SJCRH30 (cell line): ENCODE results near the gene ASL. TPM values are rescaled to one million over a fixed set of nuclear protein-coding genes. Genes with fewer than 3 reads are reported as not detected.
"Not testable (repeated sequence)": the region's sequence is repeated elsewhere in the genome, so short reads cannot be mapped to it uniquely, and the experiment has no call there.

Experiments used
- DNase-seq, 2 experiments: peaks; one replicate each; pipeline ENCODE4 v3.0.0-alpha.2; 2015 to 2020
- H3K27ac ChIP-seq: fragments of 250-450 bp; sonication (Bioruptor Pico); 2 replicates; pipeline ENCODE4 v1.5.1; 2020; ENCODE audit warnings: mild to moderate bottlenecking, moderate library complexity
- H3K27me3 ChIP-seq: fragments of 250-450 bp; sonication (Bioruptor Pico); 2 replicates; pipeline ENCODE4 v1.5.1; 2020; ENCODE audit warnings: mild to moderate bottlenecking, moderate library complexity
- H3K36me3 ChIP-seq: fragments of 250-450 bp; sonication (Bioruptor Pico); 2 replicates; pipeline ENCODE4 v1.5.1; 2020; ENCODE audit warnings: mild to moderate bottlenecking, moderate library complexity
- H3K4me1 ChIP-seq: fragments of 250-450 bp; sonication (Bioruptor Pico); 2 replicates; pipeline ENCODE4 v1.5.1; 2020; ENCODE audit warnings: mild to moderate bottlenecking, moderate library complexity
- H3K4me3 ChIP-seq: fragments of 250-450 bp; sonication (Bioruptor Pico); 2 replicates; pipeline ENCODE4 v1.5.1; 2020; ENCODE audit warnings: mild to moderate bottlenecking, moderate library complexity
- H3K9me3 ChIP-seq: fragments of 250-450 bp; sonication (Bioruptor Pico); replicated peaks from 2 replicates; pipeline ENCODE4 v1.5.1; 2020; ENCODE audit warnings: mild to moderate bottlenecking, moderate library complexity
- total RNA-seq: library from RNA; depleted of rRNA; stranded (reverse); fragments of >200 nt; shearing (Covaris generic); gene quantifications from 2 replicates; pipeline ENCODE4 v1.2.3, GENCODE V29; 2014

The ASL gene
- total RNA-seq, 1 experiment from 2014 or later, result 15.0 TPM

DNA sequence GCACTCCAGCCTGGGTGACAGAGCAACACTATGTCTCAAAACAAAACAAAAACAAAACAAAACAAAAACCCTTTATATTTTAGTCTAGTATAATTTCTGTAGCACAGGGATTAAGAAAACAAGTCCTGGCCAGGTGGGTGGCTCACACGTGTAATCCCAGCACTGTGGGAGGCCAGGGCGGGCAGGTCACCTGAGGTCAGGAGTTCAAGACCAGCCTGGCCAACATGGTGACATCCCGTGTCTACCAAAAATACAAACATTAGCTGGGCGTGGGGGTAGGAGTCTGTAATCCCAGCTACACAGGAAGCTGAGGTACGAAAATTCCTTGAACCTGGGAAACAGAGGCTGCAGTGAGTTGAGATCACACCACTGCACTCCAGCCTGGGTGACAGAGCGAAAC is 23.2 kb upstream of the ASL start:
- no peaks in the 10 kb centered on the region for H3K36me3 ChIP-seq
- no peaks in the 10 kb centered on the region for H3K9me3 ChIP-seq
- H3K4me3 ChIP-seq, result no peak overlapping the region
- no peak overlapping the region for H3K27ac ChIP-seq
- H3K4me1 ChIP-seq, result peaks cover 8% of the 10 kb centered on the region; the same call in 1 of the 2 replicates
- H3K27me3 ChIP-seq, result no peaks in the 10 kb centered on the region
- DNase-seq, result no peak

DNA sequence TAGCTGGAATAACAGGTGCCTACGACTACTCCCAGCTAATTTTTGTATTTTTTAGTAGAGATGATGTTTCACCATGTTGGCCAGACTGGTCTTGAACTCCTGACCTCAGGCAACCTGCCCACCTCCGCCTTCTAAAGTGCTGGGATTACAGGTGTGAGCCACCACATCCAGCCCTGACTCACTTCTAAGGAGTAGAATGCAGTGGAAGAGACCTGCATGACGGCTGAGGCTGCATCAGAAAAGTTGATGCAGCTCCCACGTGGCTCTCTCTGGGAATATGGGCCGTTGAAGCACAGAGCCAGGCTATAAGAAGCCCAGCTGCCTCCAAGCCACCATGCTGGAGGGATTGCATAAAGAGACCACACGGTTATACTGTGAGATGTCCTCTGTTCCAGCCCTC is 21.6 kb upstream of the ASL start:
- no peaks in the 10 kb centered on the region for H3K9me3 ChIP-seq
- DNase-seq, result no peak
- H3K27ac ChIP-seq, result no peak overlapping the region
- H3K4me1 ChIP-seq, result peaks cover 8% of the 10 kb centered on the region; the same call in 1 of the 2 replicates
- H3K36me3 ChIP-seq, result no peaks in the 10 kb centered on the region
- H3K4me3 ChIP-seq, result no peak overlapping the region
- H3K27me3 ChIP-seq, result no peaks in the 10 kb centered on the region

- Histone ChIP-seq H3K9me3 (no peaks in the 10 kb centered on the region), H3K27me3 (no peaks in the 10 kb centered on the region), H3K36me3 (no peaks in the 10 kb centered on the region), H3K27ac (no peak overlapping the region), H3K4me1 (peaks cover 8% of the 10 kb centered on the region; the same call in 1 of the 2 replicates), H3K4me3 (no peak overlapping the region)
- no peak for DNase-seq
These were observed 20.2 kb upstream of the ASL start for GRCh38 chr7:66055321-66055956.

DNA sequence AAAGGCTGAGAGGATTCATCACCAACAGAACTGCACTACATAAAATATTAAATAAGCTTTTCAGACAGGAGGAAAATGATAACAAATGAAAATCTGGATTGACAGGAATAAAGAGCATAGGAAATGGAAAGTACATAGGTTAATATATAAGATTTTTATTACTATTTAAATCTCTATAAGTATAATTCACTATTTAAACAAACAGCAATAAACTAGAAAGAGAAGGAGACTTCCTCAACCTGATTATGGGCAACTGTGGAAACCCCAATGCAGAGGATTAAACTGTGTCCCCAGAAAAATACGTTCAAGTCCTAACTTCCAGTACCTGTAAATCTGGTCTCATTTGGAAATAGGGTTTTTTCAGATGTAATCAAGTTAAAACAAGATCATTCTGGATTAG is 14.8 kb upstream of the ASL start:
- no peak for DNase-seq
- H3K4me1 ChIP-seq, result no peaks in the 10 kb centered on the region
- no peaks in the 10 kb centered on the region for H3K36me3 ChIP-seq
- no peak overlapping the region for H3K4me3 ChIP-seq
- H3K27ac ChIP-seq, result no peak overlapping the region
- H3K27me3 ChIP-seq, result no peaks in the 10 kb centered on the region
- no peaks in the 10 kb centered on the region for H3K9me3 ChIP-seq

- Histone ChIP-seq H3K9me3 (no peaks in the 10 kb centered on the region), H3K27me3 (no peaks in the 10 kb centered on the region), H3K36me3 (no peaks in the 10 kb centered on the region), H3K27ac (no peak overlapping the region), H3K4me1 (no peaks in the 10 kb centered on the region), H3K4me3 (no peak overlapping the region)
- DNase-seq, result no peak
These were observed 5.9 kb upstream of the ASL start for GRCh38 chr7:66069732-66070131.

DNA sequence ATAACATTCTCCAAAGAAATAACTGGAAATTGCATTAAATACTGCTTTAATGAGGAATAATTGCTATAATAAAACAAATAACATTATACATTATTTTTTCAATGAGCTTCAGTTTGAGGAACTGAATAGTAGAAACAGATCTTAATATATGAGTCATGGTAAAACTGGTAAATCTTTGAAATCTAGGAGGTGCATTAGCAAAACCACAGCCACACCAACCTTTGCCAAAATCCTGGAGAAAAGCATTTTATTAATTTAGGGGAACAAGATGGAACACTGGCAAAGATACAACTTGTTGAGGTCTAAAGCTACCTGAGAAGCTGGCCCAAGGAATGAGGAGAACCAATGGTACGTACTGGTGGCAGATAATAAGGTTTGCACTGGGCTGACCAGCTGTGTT is 5.4 kb upstream of the ASL start:
- Histone ChIP-seq H3K27me3 (no peaks in the 10 kb centered on the region), H3K36me3 (no peaks in the 10 kb centered on the region), H3K4me1 (no peaks in the 10 kb centered on the region), H3K27ac (no peak overlapping the region), H3K9me3 (no peaks in the 10 kb centered on the region), H3K4me3 (no peak overlapping the region)
- DNase-seq, result no peak

DNA sequence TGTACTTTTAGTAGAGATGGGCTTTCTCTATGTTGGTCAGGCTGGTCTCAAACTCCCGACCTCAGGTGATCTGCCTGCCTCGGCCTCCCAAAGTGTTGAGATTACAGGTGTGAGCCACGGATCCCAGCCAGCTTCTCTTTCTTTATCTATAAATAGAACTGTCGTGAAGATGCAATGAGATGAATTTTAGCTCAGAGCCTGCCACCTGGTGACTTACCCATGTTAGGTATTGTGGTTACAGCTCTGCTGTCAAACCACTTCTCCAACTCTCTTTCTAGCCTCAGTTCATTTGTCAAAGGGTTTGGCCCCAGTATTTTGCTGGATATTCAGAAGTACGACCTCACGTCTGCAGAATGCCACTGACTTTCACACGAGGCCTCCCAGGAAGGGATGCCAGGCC is 3.4 kb upstream of the ASL start:
- not testable (repeated sequence) for H3K4me3 ChIP-seq, H3K27me3 ChIP-seq, H3K27ac ChIP-seq, H3K4me1 ChIP-seq, H3K9me3 ChIP-seq, H3K36me3 ChIP-seq, DNase-seq

DNA sequence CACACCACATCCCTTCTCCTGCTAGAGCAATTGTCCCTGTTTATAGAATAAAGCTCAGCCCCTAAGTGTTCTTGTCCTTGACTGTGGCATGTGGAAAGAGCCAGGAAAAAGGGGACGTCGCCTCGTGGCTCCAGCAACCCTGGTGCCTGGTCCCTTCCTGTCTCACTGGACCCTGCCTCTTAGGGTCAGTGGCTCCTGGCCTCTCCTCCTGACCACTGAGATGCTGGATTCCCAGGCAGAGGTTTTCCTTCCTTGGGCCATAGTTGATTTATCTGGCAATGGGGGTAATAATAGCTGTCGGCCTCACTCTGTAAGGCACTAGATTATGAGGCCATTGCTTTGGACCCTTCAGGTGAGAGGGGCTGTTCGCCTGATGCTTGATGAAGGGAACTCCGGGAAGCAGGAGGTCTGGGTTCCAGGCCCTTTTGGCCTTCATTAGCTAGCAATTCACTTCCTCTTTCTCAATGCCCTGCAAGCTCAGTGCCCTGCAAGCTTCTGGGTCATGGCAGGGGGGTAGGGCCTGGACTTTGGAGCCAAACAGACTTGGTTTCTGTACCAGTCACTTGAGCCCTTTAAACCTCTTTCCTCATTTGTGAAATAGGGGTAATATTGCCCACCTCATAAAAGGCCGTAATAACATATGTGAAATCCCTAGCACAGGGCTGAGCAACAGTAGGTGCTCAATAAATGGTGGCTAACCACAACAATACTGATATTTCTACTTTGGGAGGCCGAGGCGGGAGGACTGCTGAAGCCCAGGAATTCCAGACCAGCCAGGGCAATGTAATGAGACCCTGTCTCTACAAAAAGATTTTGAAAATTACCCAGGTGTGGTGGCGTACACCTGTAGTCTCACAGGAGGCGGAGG is 1.1 kb downstream of the ASL start:
- H3K4me1 ChIP-seq, result no peaks in the 10 kb centered on the region; the same call in 1 of the 2 replicates
- peak overlapping the region; percentile 88 for H3K4me3 ChIP-seq
- DNase-seq, result no peak
- no peak overlapping the region for H3K27ac ChIP-seq
- H3K36me3 ChIP-seq, result no peaks in the 10 kb centered on the region
- H3K9me3 ChIP-seq, result no peaks in the 10 kb centered on the region
- H3K27me3 ChIP-seq, result no peaks in the 10 kb centered on the region

GRCh38 chr7:66078067-66078466 is 2.4 kb downstream of the ASL start:
- H3K36me3 ChIP-seq, result no peaks in the 10 kb centered on the region
- H3K4me3 ChIP-seq, result no peak overlapping the region
- no peaks in the 10 kb centered on the region for H3K9me3 ChIP-seq
- H3K27ac ChIP-seq, result no peak overlapping the region
- no peaks in the 10 kb centered on the region for H3K27me3 ChIP-seq
- no peaks in the 10 kb centered on the region; the same call in 1 of the 2 replicates for H3K4me1 ChIP-seq
- no peak for DNase-seq

GRCh38 chr7:66082083-66082482 is 6.5 kb downstream of the ASL start:
- no peak overlapping the region for H3K27ac ChIP-seq
- no peak for DNase-seq
- no peaks in the 10 kb centered on the region for H3K27me3 ChIP-seq
- H3K36me3 ChIP-seq, result no peaks in the 10 kb centered on the region
- no peak overlapping the region for H3K4me3 ChIP-seq
- H3K4me1 ChIP-seq, result no peaks in the 10 kb centered on the region
- no peaks in the 10 kb centered on the region for H3K9me3 ChIP-seq

- H3K4me1 ChIP-seq, result no peaks in the 10 kb centered on the region
- H3K4me3 ChIP-seq, result no peak overlapping the region
- H3K36me3 ChIP-seq, result no peaks in the 10 kb centered on the region
- no peaks in the 10 kb centered on the region for H3K27me3 ChIP-seq
- DNase-seq, result no peak
- no peaks in the 10 kb centered on the region for H3K9me3 ChIP-seq
- H3K27ac ChIP-seq, result no peak overlapping the region
These were observed 7.3 kb downstream of the ASL start for GRCh38 chr7:66082886-66083415.

GRCh38 chr7:66083677-66084076 is 8.1 kb downstream of the ASL start:
- H3K4me3 ChIP-seq, result no peak overlapping the region
- no peaks in the 10 kb centered on the region for H3K36me3 ChIP-seq
- no peak overlapping the region for H3K27ac ChIP-seq
- H3K4me1 ChIP-seq, result no peaks in the 10 kb centered on the region
- H3K9me3 ChIP-seq, result no peaks in the 10 kb centered on the region
- DNase-seq, result no peak
- no peaks in the 10 kb centered on the region for H3K27me3 ChIP-seq

DNA sequence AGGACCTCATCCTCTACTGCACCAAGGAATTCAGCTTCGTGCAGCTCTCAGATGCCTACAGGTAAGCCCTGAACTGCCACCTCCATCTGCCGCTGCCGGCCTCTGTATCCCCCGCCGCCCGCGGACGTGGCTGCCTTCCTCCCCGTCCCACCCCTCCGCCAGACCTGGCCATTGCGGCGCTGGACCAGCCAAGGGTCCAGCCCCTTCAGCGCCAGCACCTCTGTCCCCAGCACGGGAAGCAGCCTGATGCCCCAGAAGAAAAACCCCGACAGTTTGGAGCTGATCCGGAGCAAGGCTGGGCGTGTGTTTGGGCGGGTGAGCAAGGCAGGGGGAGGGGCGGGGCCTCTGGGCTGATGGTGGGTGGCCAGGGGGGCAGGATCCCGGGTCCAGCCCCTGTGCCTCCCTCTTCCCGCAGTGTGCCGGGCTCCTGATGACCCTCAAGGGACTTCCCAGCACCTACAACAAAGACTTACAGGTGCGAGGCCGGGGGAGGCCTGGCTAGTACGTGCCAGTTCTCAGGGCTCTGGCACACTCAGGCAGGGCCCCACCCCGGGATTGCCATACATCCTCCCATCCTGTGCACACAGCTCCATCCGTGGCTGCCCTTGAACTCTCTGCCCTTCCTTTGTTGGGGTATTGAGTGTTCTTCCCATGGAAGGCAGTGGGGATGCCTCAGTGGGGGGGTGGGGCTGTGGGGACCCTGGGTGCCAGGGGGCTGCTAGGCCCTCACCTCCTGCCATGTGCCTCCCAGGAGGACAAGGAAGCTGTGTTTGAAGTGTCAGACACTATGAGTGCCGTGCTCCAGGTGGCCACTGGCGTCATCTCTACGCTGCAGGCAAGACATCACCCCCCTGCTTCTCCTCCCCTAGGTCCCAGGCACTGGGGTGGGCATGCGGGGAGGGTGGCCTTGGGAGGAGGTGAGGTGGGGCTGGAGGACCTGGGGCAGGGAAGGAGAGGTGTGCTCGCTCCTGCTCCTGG is 13.5 kb downstream of the ASL start:
- DNase-seq, result no peak

GRCh38 chr7:66092654-66093053 is 17.0 kb downstream of the ASL start:
- Histone ChIP-seq H3K27ac (no peak overlapping the region), H3K4me1 (no peaks in the 10 kb centered on the region), H3K9me3 (no peaks in the 10 kb centered on the region), H3K4me3 (no peak overlapping the region), H3K36me3 (no peaks in the 10 kb centered on the region), H3K27me3 (no peaks in the 10 kb centered on the region)
- no peak for DNase-seq

More for the DNA sequence above, 13.5 kb downstream of the ASL start:
- Histone ChIP-seq H3K27ac (no peak overlapping the region), H3K4me1 (no peaks in the 10 kb centered on the region), H3K9me3 (no peaks in the 10 kb centered on the region), H3K27me3 (no peaks in the 10 kb centered on the region), H3K36me3 (no peaks in the 10 kb centered on the region), H3K4me3 (no peak overlapping the region)
